Measurements from ENCODE around the gene PRKG2. TPM values are rescaled to one million over a fixed set of nuclear protein-coding genes. Genes with fewer than 3 reads are reported as not detected.

The PRKG2 gene
- total and polyA plus RNA-seq, 10 of the 15 experiments (the other 5 are each of a cell fraction or from before 2014, with no cell fraction given): not detected

- TF ChIP-seq MXI1 (IDR thresholded peaks at IDR 0.05; ENCODE audit: low read depth, low read length) (no peak), YBX1 (IDR thresholded peaks at IDR 0.05) (no peak), ASH2L (IDR thresholded peaks at IDR 0.05; ENCODE audit: borderline replicate concordance, low read depth) (no peak), ZNF274 (IDR thresholded peaks at IDR 0.05; ENCODE audit: insufficient read depth, insufficient read length) (no peak), NFIC (IDR thresholded peaks at IDR 0.05; ENCODE audit: low read depth, low read length) (no peak), MEF2A (IDR thresholded peaks at IDR 0.05; ENCODE audit: insufficient read depth, low read depth, low read length) (no peak), ZBTB4 (CRISPR knock-in tag; IDR thresholded peaks at IDR 0.05) (no peak), E4F1 (IDR thresholded peaks at IDR 0.05; ENCODE audit: borderline replicate concordance, partially characterized antibody) (no peak)
Observed at GRCh38 chr4:81199831-81200230, 15.2 kb downstream of the PRKG2 start (continued).
